ENCODE data around the gene RGS10. TPM values are rescaled to one million over a fixed set of nuclear protein-coding genes. Genes with fewer than 3 reads are reported as not detected.

Gene RGS10
- total RNA-seq, 1 donor from 2014 or later, result 39.7 TPM

DNA sequence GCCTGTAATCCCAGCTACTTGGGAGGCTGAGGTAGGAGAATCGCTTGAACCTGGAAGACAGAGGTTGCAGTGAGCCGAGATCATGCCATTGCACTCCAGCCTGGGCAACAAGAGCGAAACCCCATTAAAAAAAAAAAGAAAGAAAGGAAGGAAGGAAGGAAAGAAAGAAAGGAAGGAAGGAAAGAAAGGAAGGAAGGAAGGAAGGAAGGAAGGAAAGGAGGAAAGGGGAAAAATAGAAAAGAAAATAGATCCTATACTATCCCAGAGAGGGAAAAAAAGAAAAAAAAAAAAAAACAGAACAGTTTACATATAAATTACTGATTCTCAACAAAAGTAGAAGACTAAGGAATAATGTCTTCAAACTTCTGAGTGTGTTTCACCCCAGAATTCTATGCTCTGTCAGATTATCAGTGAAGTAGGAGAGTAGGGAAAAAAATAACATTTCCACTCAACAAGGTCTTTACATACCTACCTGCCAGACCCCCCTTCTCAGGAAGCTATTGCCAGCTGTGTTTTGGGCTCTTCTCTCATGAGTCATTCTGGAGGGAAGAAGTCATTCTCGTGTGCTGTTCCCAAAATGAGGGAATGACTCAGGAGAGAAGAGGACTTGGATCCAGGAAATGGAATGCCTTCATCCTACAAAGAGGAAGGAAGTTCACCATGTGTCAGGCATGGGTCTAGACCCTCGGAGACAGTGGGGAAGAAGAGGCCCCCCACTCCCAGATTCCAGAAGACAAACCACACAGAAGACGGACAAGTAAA lies 20.9 kb downstream of the RGS10 start:
- Histone ChIP-seq H3K4me3 (ENCODE audit: low read length in 3 of 3) (no peak overlapping the region), H3K9me3 (ENCODE audit: control insufficient read depth in 3 of 3, low read length in 3 of 3) (no peaks in the 10 kb centered on the region), H3K4me1 (ENCODE audit: control insufficient read depth in 3 of 3, insufficient read depth in 3 of 3, low read length in 3 of 3) (peaks cover 3 to 14% (median 4%) of the 10 kb centered on the region in 3 donors), H3K27ac (ENCODE audit: low read depth, low read length) (no peak overlapping the region), H3K36me3 (ENCODE audit: control insufficient read depth in 3 of 3, insufficient read depth in 3 of 3, low read length in 3 of 3) (peaks cover 0 to 10% (median 0%) of the 10 kb centered on the region in 3 donors), H3K9ac (ENCODE audit: low read depth in 1 of 3, low read length in 3 of 3) (no peak overlapping the region), H3K27me3 (ENCODE audit: control insufficient read depth in 3 of 3, insufficient read depth in 3 of 3, low read length in 3 of 3) (peaks cover 0 to 3% (median 0%) of the 10 kb centered on the region in 3 donors)

DNA sequence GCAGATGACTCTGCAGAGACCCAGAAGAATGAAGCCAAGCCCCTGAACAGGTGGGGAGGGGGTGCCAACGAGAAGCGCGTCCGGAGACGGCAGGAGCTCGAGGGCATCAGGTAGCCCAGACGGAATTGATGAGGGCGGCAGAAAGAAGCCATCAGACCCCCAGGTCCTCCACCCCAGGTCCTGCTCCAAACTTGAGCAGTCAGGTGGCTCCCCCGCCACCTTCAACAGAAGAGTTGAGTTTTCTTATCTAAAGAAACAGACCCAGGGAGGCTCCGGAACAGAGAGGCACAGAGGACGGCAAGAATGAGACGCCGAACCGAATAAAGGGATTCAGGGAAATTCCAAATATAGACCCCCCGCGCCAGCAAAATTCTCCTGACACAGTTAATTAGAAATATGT lies 22.2 kb downstream of the RGS10 start:
- Histone ChIP-seq H3K4me3 (ENCODE audit: low read length in 3 of 3) (no peak overlapping the region), H3K4me1 (ENCODE audit: control insufficient read depth in 3 of 3, insufficient read depth in 3 of 3, low read length in 3 of 3) (peaks cover 9 to 27% (median 11%) of the 10 kb centered on the region in 3 donors), H3K36me3 (ENCODE audit: control insufficient read depth in 3 of 3, insufficient read depth in 3 of 3, low read length in 3 of 3) (peaks cover 0 to 8% (median 0%) of the 10 kb centered on the region in 3 donors), H3K27ac (ENCODE audit: low read depth, low read length) (no peak overlapping the region), H3K9me3 (ENCODE audit: control insufficient read depth in 3 of 3, low read length in 3 of 3) (no peaks in the 10 kb centered on the region), H3K27me3 (ENCODE audit: control insufficient read depth in 3 of 3, insufficient read depth in 3 of 3, low read length in 3 of 3) (peaks cover 0 to 3% (median 0%) of the 10 kb centered on the region in 3 donors), H3K9ac (ENCODE audit: low read depth in 1 of 3, low read length in 3 of 3) (no peak overlapping the region)

DNA sequence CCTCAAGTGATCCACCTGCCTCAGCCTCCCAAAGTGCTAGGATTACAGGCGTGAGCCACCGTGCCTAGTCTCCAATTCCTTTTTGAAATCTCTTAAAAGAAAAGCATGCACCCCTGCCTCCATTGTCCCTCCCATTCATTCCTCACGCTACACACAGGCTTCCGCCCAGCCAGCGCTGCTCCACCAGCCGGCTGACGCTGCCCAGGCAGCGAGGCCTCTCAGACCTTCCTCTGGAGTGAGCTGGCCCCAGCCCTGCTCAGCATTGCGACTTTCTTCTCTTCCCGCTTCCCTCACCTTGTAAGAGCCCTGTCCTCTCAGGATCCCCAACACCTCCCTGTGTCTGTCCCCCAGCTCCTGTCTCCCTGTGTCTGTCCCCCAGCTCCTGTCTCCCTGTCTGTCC lies 23.6 kb downstream of the RGS10 start:
- Histone ChIP-seq H3K27me3 (ENCODE audit: control insufficient read depth in 3 of 3, insufficient read depth in 3 of 3, low read length in 3 of 3) (peaks cover 0 to 1% (median 0%) of the 10 kb centered on the region in 3 donors), H3K9ac (ENCODE audit: low read depth in 1 of 3, low read length in 3 of 3) (no peak overlapping the region), H3K36me3 (ENCODE audit: control insufficient read depth in 3 of 3, insufficient read depth in 3 of 3, low read length in 3 of 3) (peaks cover 0 to 4% (median 0%) of the 10 kb centered on the region in 3 donors), H3K4me1 (ENCODE audit: control insufficient read depth in 3 of 3, insufficient read depth in 3 of 3, low read length in 3 of 3) (peaks cover 9 to 27% (median 11%) of the 10 kb centered on the region in 3 donors), H3K4me3 (ENCODE audit: low read length in 3 of 3) (no peak overlapping the region), H3K27ac (ENCODE audit: low read depth, low read length) (no peak overlapping the region), H3K9me3 (ENCODE audit: control insufficient read depth in 3 of 3, low read length in 3 of 3) (no peaks in the 10 kb centered on the region)

DNA sequence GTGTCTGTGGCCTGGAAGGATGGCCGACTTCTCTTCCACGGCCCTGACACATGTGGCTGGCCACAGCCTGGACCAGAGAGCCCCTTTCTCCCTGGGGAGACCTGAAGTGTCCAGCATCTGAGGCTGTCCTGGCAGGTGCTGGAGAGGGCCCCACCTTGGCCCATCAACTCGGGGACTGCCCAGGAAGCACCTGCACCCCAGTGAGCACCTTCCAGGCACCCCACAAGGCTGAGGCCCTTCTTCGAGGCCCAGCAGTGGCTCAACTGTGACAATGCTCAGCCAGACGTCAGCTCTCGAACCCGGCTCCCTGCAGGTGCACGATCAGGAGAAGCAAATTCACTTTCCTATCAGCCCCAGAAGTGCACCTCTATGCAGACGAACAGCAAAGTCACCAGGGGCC lies 24.3 kb downstream of the RGS10 start:
- peaks cover 0 to 3% (median 3%) of the 10 kb centered on the region in 3 donors for H3K36me3 ChIP-seq (ENCODE audit: control insufficient read depth in 3 of 3, insufficient read depth in 3 of 3, low read length in 3 of 3)
- no peaks in the 10 kb centered on the region for H3K27me3 ChIP-seq (ENCODE audit: control insufficient read depth in 3 of 3, insufficient read depth in 3 of 3, low read length in 3 of 3)
- H3K4me3 ChIP-seq (ENCODE audit: low read length in 3 of 3), result no peak overlapping the region
- H3K9ac ChIP-seq (ENCODE audit: low read depth in 1 of 3, low read length in 3 of 3), result no peak overlapping the region
- peak overlapping the region; percentile 25 for H3K27ac ChIP-seq (ENCODE audit: low read depth, low read length)
- H3K9me3 ChIP-seq (ENCODE audit: control insufficient read depth in 3 of 3, low read length in 3 of 3), result no peaks in the 10 kb centered on the region
- peaks cover 9 to 27% (median 11%) of the 10 kb centered on the region in 3 donors for H3K4me1 ChIP-seq (ENCODE audit: control insufficient read depth in 3 of 3, insufficient read depth in 3 of 3, low read length in 3 of 3)

DNA sequence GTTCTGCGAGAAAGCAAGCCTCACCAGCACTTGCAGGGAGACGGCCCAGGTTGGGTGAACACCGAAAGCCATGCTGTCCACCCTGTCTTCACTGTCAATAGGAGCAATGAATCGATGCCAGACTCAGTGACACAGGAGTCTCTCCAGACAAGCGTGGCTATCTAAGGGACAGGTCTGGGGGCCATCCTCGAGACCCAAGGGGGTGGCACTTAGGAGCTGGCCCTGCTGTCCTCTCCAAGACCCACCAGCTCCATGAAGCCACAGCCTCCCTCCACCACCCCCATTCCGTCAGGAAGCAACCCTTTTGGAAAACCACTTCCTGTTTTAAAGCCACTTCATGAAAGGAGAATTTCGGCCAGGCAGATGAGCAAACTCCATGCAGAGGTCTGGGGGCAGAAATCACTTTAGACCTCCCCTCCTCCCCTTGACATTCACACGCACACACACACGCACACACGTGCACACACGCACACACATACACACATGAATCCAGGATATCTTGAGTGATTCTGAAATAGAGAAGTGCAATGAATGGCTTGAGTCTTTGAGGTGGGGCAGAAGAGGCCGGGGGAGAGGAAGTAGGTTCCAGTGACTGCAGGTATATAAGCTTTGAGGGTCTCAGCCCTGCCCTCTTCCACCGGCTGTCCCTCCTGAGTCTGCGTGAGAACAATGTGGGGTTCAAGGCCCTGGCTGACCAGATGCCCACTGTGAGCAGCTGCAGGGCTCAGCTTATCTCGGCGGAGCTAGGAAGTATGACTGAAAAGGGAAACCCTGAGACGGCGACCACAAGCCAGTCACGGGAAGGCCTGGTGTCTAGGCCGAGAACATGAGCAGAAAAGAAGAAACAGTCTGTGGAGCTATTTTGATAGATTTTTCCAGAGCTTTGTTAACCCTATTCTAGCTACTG lies 25.0 kb downstream of the RGS10 start:
- H3K27ac ChIP-seq (ENCODE audit: low read depth, low read length), result peak overlapping the region; percentile 28
- no peak overlapping the region for H3K4me3 ChIP-seq (ENCODE audit: low read length in 3 of 3)
- H3K9me3 ChIP-seq (ENCODE audit: control insufficient read depth in 3 of 3, low read length in 3 of 3), result no peaks in the 10 kb centered on the region
- peaks cover 9 to 27% (median 11%) of the 10 kb centered on the region in 3 donors for H3K4me1 ChIP-seq (ENCODE audit: control insufficient read depth in 3 of 3, insufficient read depth in 3 of 3, low read length in 3 of 3)
- peaks cover 0 to 3% (median 3%) of the 10 kb centered on the region in 3 donors for H3K36me3 ChIP-seq (ENCODE audit: control insufficient read depth in 3 of 3, insufficient read depth in 3 of 3, low read length in 3 of 3)
- no peaks in the 10 kb centered on the region for H3K27me3 ChIP-seq (ENCODE audit: control insufficient read depth in 3 of 3, insufficient read depth in 3 of 3, low read length in 3 of 3)
- H3K9ac ChIP-seq (ENCODE audit: low read depth in 1 of 3, low read length in 3 of 3), result peak overlapping the region in 1 of 3 donors; percentile 3

DNA sequence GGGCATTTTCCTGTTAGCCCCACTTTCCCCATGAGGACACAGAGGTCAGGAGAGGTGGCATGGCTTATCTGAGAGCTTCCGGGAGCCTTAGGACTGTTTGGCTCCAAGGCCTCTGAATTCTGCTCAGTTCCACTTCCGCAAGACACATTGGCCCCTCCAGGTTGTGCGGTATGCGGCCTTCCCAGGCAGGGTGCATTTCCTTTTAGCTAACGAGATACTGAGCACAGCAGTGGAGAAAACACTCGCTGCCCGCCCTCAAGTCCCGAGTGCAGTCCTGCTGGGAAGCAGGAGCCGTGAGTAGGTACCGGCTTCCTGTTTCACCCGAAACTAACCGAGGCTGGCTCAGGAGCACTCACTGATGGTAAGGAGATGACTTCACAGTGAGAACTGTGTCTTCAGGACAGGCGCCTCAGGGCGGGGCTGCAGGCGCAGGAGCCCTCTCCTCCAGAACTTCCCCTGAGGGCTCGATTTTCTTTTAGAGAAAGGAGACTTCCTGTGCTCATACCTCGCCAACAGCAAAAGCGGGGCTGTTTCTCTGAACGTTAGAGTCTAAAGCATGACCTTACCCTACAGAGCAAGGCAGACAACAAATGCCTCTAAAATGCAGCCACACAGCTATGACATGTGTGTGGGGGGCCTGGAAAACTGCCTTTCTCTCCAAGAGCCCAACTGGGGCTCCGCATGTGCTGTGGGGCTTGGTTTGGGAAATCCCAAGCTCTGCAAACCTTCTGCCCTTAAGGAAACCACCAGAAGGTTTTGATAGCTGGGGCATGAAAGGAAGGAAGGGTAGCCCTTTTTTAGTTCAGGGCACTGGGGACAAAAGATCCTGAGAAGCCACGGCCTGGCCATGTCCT lies 25.9 kb downstream of the RGS10 start:
- Histone ChIP-seq H3K4me1 (ENCODE audit: control insufficient read depth in 3 of 3, insufficient read depth in 3 of 3, low read length in 3 of 3) (peaks cover 9 to 22% (median 11%) of the 10 kb centered on the region in 3 donors), H3K9ac (ENCODE audit: low read depth in 1 of 3, low read length in 3 of 3) (peak overlapping the region in 1 of 3 donors; percentile 66), H3K27ac (ENCODE audit: low read depth, low read length) (peak overlapping the region; percentile 28), H3K36me3 (ENCODE audit: control insufficient read depth in 3 of 3, insufficient read depth in 3 of 3, low read length in 3 of 3) (peaks cover 2 to 3% (median 3%) of the 10 kb centered on the region in 3 donors), H3K27me3 (ENCODE audit: control insufficient read depth in 3 of 3, insufficient read depth in 3 of 3, low read length in 3 of 3) (no peaks in the 10 kb centered on the region), H3K4me3 (ENCODE audit: low read length in 3 of 3) (peak overlapping the region in 1 of 3 donors; percentile 43), H3K9me3 (ENCODE audit: control insufficient read depth in 3 of 3, low read length in 3 of 3) (no peaks in the 10 kb centered on the region)

DNA sequence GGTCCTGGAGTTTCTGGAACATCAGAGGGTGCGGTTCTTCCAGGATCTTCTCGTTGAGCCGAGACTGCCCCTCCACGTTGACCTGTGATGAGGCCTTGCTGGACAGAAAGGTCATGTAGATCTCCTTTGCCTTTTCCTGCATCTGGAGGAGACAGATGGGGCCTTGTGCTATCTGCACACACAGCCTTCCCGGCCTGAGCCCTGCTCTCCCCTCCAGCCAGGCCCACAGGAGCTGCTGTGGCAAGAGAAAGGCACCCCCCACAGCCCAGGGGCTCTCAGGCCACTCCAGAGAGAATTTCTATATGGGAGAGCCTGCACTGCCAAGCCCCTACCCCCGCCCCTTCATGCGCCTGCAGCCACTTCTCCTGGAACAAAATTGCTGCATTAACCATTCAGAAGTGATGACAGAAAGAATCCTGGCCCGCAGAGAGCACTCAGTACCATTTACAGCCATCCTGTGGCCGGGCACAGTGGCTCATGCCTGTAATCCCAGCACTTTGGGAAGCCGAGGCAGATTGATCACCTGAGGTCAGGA lies 26.9 kb downstream of the RGS10 start:
- Histone ChIP-seq H3K4me3 (ENCODE audit: low read length in 3 of 3) (no peak overlapping the region), H3K4me1 (ENCODE audit: control insufficient read depth in 3 of 3, insufficient read depth in 3 of 3, low read length in 3 of 3) (peaks cover 9 to 22% (median 11%) of the 10 kb centered on the region in 3 donors), H3K9ac (ENCODE audit: low read depth in 1 of 3, low read length in 3 of 3) (no peak overlapping the region), H3K36me3 (ENCODE audit: control insufficient read depth in 3 of 3, insufficient read depth in 3 of 3, low read length in 3 of 3) (peaks cover 2 to 3% (median 3%) of the 10 kb centered on the region in 3 donors), H3K27me3 (ENCODE audit: control insufficient read depth in 3 of 3, insufficient read depth in 3 of 3, low read length in 3 of 3) (no peaks in the 10 kb centered on the region), H3K9me3 (ENCODE audit: control insufficient read depth in 3 of 3, low read length in 3 of 3) (no peaks in the 10 kb centered on the region), H3K27ac (ENCODE audit: low read depth, low read length) (no peak overlapping the region)

DNA sequence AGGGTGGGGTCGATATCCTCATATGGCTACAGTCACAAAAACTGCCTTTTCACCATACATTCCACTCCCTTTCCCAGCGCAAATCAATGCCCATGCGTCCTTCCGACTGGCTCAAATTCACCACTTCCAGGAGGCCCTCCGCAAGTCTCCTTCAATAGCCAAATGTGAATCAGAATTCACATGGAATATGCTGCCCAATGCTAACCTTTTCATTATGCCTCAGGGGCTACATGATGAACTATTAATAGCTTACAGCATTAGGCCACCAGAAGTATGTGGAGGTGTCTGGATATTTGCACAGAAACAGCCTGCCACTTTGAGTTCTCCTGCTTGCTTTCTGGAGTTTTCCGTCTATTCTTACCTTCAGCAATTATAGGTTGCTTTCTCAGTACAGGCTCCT lies 27.7 kb downstream of the RGS10 start:
- H3K4me3 ChIP-seq (ENCODE audit: low read length in 3 of 3), result no peak overlapping the region
- H3K27ac ChIP-seq (ENCODE audit: low read depth, low read length), result no peak overlapping the region
- peaks cover 15 to 29% (median 17%) of the 10 kb centered on the region in 3 donors for H3K4me1 ChIP-seq (ENCODE audit: control insufficient read depth in 3 of 3, insufficient read depth in 3 of 3, low read length in 3 of 3)
- H3K27me3 ChIP-seq (ENCODE audit: control insufficient read depth in 3 of 3, insufficient read depth in 3 of 3, low read length in 3 of 3), result no peaks in the 10 kb centered on the region
- no peaks in the 10 kb centered on the region for H3K9me3 ChIP-seq (ENCODE audit: control insufficient read depth in 3 of 3, low read length in 3 of 3)
- peaks cover 2 to 3% (median 3%) of the 10 kb centered on the region in 3 donors for H3K36me3 ChIP-seq (ENCODE audit: control insufficient read depth in 3 of 3, insufficient read depth in 3 of 3, low read length in 3 of 3)
- H3K9ac ChIP-seq (ENCODE audit: low read depth in 1 of 3, low read length in 3 of 3), result no peak overlapping the region

DNA sequence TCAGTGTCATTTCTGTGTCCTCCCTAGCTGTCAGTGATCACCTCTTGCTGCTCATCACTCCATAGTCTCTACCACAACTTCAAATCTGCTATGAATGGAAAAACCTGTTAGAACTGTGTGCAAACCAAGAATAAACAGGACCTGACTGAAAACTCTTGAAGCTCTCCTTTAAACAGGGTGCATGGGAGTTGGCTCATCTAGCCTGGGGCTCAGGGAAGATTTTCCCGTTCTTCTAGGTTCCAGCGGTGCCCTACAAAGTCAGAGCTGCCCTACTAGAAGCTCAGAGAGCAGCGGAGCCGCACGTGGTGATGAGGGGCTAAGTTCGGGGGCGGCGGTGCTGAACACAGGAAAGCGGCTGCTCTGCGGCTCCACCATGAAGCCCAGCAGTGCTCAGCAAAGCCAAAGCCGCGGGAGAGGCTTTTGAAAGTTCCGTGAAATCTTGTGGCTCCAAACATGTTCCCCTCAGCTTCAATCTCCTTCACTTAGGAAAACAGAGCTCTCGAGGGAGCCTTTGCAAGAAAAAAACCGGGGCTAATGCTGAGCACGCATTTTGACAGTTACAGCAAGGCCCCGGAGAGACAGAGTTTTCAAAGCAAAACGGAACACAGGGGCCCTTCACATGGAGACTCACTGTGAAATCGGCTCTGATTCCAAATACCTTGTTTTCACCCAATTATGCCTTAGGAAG lies 30.5 kb downstream of the RGS10 start:
- peaks cover 14 to 26% (median 16%) of the 10 kb centered on the region in 3 donors for H3K4me1 ChIP-seq (ENCODE audit: control insufficient read depth in 3 of 3, insufficient read depth in 3 of 3, low read length in 3 of 3)
- no peak overlapping the region for H3K9ac ChIP-seq (ENCODE audit: low read depth in 1 of 3, low read length in 3 of 3)
- H3K36me3 ChIP-seq (ENCODE audit: control insufficient read depth in 3 of 3, insufficient read depth in 3 of 3, low read length in 3 of 3), result peaks cover 2 to 3% (median 3%) of the 10 kb centered on the region in 3 donors
- no peak overlapping the region for H3K4me3 ChIP-seq (ENCODE audit: low read length in 3 of 3)
- H3K27me3 ChIP-seq (ENCODE audit: control insufficient read depth in 3 of 3, insufficient read depth in 3 of 3, low read length in 3 of 3), result no peaks in the 10 kb centered on the region
- H3K27ac ChIP-seq (ENCODE audit: low read depth, low read length), result no peak overlapping the region
- H3K9me3 ChIP-seq (ENCODE audit: control insufficient read depth in 3 of 3, low read length in 3 of 3), result no peaks in the 10 kb centered on the region

Measured in skeletal muscle tissue (tissue), 4 donors.